MCF 10A (cell line): ENCODE results near the gene CFAP65. TPM values are rescaled to one million over a fixed set of nuclear protein-coding genes. Genes with fewer than 3 reads are reported as not detected.

Source experiments
- BruUV-seq: library from RNA; stranded (reverse); fragments of 400-500 nt; replicated peaks from 2 replicates; lab custom pipeline; 2021; lab: Mats Ljungman, UMichigan
- CTCF ChIA-PET: fragments of 300-600 bp; sonication (Branson Sonifier 250); formaldehyde crosslinking; extraction: SDS; loops from one replicate; lab custom pipeline; 2021; ENCODE audit warnings: antibody characterized with exemption, inconsistent platforms; lab: Yijun Ruan, JAX
- POLR2A ChIA-PET: fragments of 300-600, 350-650 bp; sonication (Branson Sonifier 250); formaldehyde crosslinking; extraction: SDS; loops from one replicate; lab custom pipeline; 2020; ENCODE audit warnings: antibody characterized with exemption, inconsistent platforms; lab: Yijun Ruan, JAX
- DNase-seq: peaks from one replicate; pipeline ENCODE4 v3.0.0-alpha.2; 2018; ENCODE audit not compliant: unreplicated experiment
- H3K27ac Mint-ChIP-seq: one replicate; pipeline ENCODE4 v1.8.0; 2022; ENCODE audit warnings: mild to moderate bottlenecking, low read depth, mixed read lengths; ENCODE audit not compliant: unreplicated experiment
- H3K27me3 Mint-ChIP-seq: one replicate; pipeline ENCODE4 v1.8.0; 2022; ENCODE audit warnings: mixed read lengths; ENCODE audit not compliant: insufficient read depth, unreplicated experiment
- H3K36me3 Mint-ChIP-seq: one replicate; pipeline ENCODE4 v1.8.0; 2022; ENCODE audit warnings: mild to moderate bottlenecking, moderate library complexity, mixed read lengths; ENCODE audit not compliant: insufficient read depth, unreplicated experiment
- H3K4me1 Mint-ChIP-seq: one replicate; pipeline ENCODE4 v1.8.0; 2022; ENCODE audit warnings: mixed read lengths; ENCODE audit not compliant: insufficient read depth, unreplicated experiment
- H3K4me3 Mint-ChIP-seq: one replicate; pipeline ENCODE4 v1.8.0; 2022; ENCODE audit warnings: mild to moderate bottlenecking, moderate library complexity, mixed read lengths; ENCODE audit not compliant: unreplicated experiment
- H3K9me3 Mint-ChIP-seq: one replicate; pipeline ENCODE4 v1.8.0; 2022; ENCODE audit warnings: mixed read lengths; ENCODE audit not compliant: unreplicated experiment
- CTCF ChIP-seq: fragments of 200-600 bp; IDR thresholded peaks from one replicate; pipeline ENCODE4 v1.8.0; 2022; ENCODE audit warnings: antibody characterized with exemption, mild to moderate bottlenecking; ENCODE audit not compliant: unreplicated experiment
- intact Hi-C: fragments of 100-400 bp; cut with micrococcal nuclease; formaldehyde crosslinking; loops from 2 replicates; pipeline ENCODE4 v1.14.1; 2022
- total RNA-seq: library from RNA; stranded (reverse); gene quantifications from 2 replicates; pipeline ENCODE4 v1.2.3, GENCODE V29; 2022

The CFAP65 gene
- total RNA-seq, 1 experiment from 2014 or later = not detected

- no TSS peak for BruUV-seq
- ChIA-PET CTCF (interaction anchor here (0.8 to 14.0 kb wide), 3 partner anchors 9 to 133 kb away, joined by 3 to 178 read pairs (median 7); no protein-coding TSS in a partner anchor), POLR2A (no interaction called here)
- Mint-ChIP-seq H3K27me3 (no peaks in the 10 kb centered on the region), H3K9me3 (no peaks in the 10 kb centered on the region), H3K36me3 (peaks cover 4% of the 10 kb centered on the region), H3K27ac (no peak overlapping the region), H3K4me1 (no peaks in the 10 kb centered on the region), H3K4me3 (no peak overlapping the region)
- no peak for TF ChIP-seq CTCF
- intact Hi-C loops = no loop called here
- DNase-seq = no peak
These were observed 19.3 kb downstream of the CFAP65 start for GRCh38 chr2:219022041-219022440.

GRCh38 chr2:219021591-219021990 lies 19.7 kb downstream of the CFAP65 start:
- peak; percentile 56 for DNase-seq
- intact Hi-C loops = no loop called here
- Mint-ChIP-seq H3K4me1 (no peaks in the 10 kb centered on the region), H3K36me3 (peaks cover 4% of the 10 kb centered on the region), H3K4me3 (no peak overlapping the region), H3K9me3 (no peaks in the 10 kb centered on the region), H3K27me3 (no peaks in the 10 kb centered on the region), H3K27ac (no peak overlapping the region)
- no peak for TF ChIP-seq CTCF
- no TSS peak for BruUV-seq
- ChIA-PET POLR2A (no interaction called here), CTCF (interaction anchor here (0.6 to 14.0 kb wide), 4 partner anchors 9 to 133 kb away, joined by 3 to 178 read pairs (median 5); no protein-coding TSS in a partner anchor)

GRCh38 chr2:219020604-219021365 lies 20.5 kb downstream of the CFAP65 start:
- no peaks in the 10 kb centered on the region for H3K27me3 Mint-ChIP-seq
- no peak for TF ChIP-seq CTCF
- POLR2A ChIA-PET = interaction anchor here (0.6 to 0.7 kb wide), 2 partner anchors 22 to 261 kb away, joined by 3 to 4 read pairs; no protein-coding TSS in a partner anchor
- no TSS peak for BruUV-seq
- CTCF ChIA-PET = interaction anchor here (0.6 to 14.0 kb wide), 8 partner anchors 9 to 279 kb away, joined by 3 to 178 read pairs (median 4); no protein-coding TSS in a partner anchor
- intact Hi-C loops = no loop called here
- H3K4me3 Mint-ChIP-seq = no peak overlapping the region
- peaks cover 4% of the 10 kb centered on the region for H3K36me3 Mint-ChIP-seq
- H3K9me3 Mint-ChIP-seq = no peaks in the 10 kb centered on the region
- no peaks in the 10 kb centered on the region for H3K4me1 Mint-ChIP-seq
- DNase-seq = peak; percentile 61
- H3K27ac Mint-ChIP-seq = no peak overlapping the region

- no peak for TF ChIP-seq CTCF
- DNase-seq = no peak
- Mint-ChIP-seq H3K36me3 (no peaks in the 10 kb centered on the region), H3K4me1 (no peaks in the 10 kb centered on the region), H3K27me3 (peaks cover 12% of the 10 kb centered on the region), H3K27ac (no peak overlapping the region), H3K4me3 (no peak overlapping the region), H3K9me3 (no peaks in the 10 kb centered on the region)
- BruUV-seq = no TSS peak
- POLR2A ChIA-PET = no interaction called here
- CTCF ChIA-PET = interaction anchor here (0.6 to 14.0 kb wide), 12 partner anchors 10 to 174 kb away, joined by 3 to 178 read pairs (median 4); no protein-coding TSS in a partner anchor
- intact Hi-C loops = no loop called here
These were observed 21.9 kb downstream of the CFAP65 start for GRCh38 chr2:219019436-219019835.
